ENCODE measurements around the gene CAMK2A.

DNA sequence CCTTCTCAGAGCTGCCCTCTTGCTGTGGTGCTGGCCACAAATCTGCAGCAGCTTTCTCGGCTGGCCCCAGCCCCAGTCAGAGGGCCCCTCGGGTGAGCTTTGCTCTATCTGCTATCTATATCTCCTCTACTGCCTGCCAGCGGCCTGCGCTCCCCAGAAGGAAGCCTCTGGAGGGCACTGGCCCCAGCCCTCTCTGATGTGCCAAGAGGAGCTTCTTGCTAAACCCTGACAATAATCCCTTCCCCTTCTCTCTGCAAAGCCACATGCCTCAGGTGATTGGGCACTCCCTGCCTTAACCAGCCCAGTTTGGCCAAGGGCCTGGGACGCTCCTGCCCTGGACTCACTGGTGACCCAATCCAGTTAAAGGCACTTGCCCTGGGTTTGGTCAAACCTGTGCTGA is 42.7 kb downstream of the CAMK2A start:
- TF ChIP-seq CTCF (IDR thresholded peaks at IDR 0.05; ENCODE audit: low read depth, low read length, missing input control) (no peak), TAF1 (conservative IDR thresholded peaks at IDR 0.05) (no peak)
- TF ChIP-seq, protein P1, sequence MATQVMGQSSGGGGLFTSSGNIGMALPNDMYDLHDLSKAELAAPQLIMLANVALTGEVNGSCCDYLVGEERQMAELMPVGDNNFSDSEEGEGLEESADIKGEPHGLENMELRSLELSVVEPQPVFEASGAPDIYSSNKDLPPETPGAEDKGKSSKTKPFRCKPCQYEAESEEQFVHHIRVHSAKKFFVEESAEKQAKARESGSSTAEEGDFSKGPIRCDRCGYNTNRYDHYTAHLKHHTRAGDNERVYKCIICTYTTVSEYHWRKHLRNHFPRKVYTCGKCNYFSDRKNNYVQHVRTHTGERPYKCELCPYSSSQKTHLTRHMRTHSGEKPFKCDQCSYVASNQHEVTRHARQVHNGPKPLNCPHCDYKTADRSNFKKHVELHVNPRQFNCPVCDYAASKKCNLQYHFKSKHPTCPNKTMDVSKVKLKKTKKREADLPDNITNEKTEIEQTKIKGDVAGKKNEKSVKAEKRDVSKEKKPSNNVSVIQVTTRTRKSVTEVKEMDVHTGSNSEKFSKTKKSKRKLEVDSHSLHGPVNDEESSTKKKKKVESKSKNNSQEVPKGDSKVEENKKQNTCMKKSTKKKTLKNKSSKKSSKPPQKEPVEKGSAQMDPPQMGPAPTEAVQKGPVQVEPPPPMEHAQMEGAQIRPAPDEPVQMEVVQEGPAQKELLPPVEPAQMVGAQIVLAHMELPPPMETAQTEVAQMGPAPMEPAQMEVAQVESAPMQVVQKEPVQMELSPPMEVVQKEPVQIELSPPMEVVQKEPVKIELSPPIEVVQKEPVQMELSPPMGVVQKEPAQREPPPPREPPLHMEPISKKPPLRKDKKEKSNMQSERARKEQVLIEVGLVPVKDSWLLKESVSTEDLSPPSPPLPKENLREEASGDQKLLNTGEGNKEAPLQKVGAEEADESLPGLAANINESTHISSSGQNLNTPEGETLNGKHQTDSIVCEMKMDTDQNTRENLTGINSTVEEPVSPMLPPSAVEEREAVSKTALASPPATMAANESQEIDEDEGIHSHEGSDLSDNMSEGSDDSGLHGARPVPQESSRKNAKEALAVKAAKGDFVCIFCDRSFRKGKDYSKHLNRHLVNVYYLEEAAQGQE (IDR thresholded peaks at IDR 0.05): no peak
- TF ChIP-seq, protein P2, sequence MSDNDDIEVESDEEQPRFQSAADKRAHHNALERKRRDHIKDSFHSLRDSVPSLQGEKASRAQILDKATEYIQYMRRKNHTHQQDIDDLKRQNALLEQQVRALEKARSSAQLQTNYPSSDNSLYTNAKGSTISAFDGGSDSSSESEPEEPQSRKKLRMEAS (IDR thresholded peaks at IDR 0.05): no peak
